PC-3 (cell line): Measurements from ENCODE around the gene TYROBP. TPM values are rescaled to one million over a fixed set of nuclear protein-coding genes. Genes with fewer than 3 reads are reported as not detected.

Experiments
- ATAC-seq: fragments of 200-7000 bp; cut with Tn5 transposase; 2 replicates; pipeline ENCODE4 v1.9.1; 2020; ENCODE audit warnings: mild to moderate bottlenecking, moderate library complexity
- BruUV-seq: library from RNA; stranded (reverse); fragments of 400-500 nt; replicated peaks from 2 replicates; lab custom pipeline; 2021; lab: Mats Ljungman, UMichigan
- CTCF ChIA-PET: fragments of 300-600 bp; sonication (Branson Sonifier 250); formaldehyde crosslinking; loops from one replicate; lab custom pipeline; 2022; ENCODE audit warnings: antibody characterized with exemption; lab: Charles Lee
- POLR2A ChIA-PET: fragments of 300-600 bp; sonication (Branson Sonifier 250); formaldehyde crosslinking; loops from one replicate; lab custom pipeline; 2022; ENCODE audit warnings: antibody characterized with exemption; ENCODE audit not compliant: unreplicated experiment; lab: Charles Lee
- DNase-seq: peaks from one replicate; pipeline ENCODE4 v3.0.0-alpha.2; 2015
- H2AFZ ChIP-seq: fragments of 300-600 bp; sonication (generic); 2 replicates; pipeline ENCODE4 v1.6.0; 2016; ENCODE audit warnings: antibody characterized with exemption, low read length
- H3F3A ChIP-seq: fragments of 300-600 bp; sonication (generic); one replicate; pipeline ENCODE4 v1.6.0; 2017; ENCODE audit warnings: antibody characterized with exemption, low read length, control low read depth, mild to moderate bottlenecking; ENCODE audit not compliant: unreplicated experiment
- H3K27ac ChIP-seq: fragments of 300-600 bp; sonication (generic); 2 replicates; pipeline ENCODE4 v1.5.1; 2016; ENCODE audit warnings: mild to moderate bottlenecking, low read length
- H3K27me3 ChIP-seq: fragments of 300-600 bp; sonication (generic); 2 replicates; pipeline ENCODE4 v1.6.1; 2016; ENCODE audit warnings: low read length, mixed read lengths
- H3K36me3 ChIP-seq: fragments of 300-600 bp; sonication (generic); 2 replicates; pipeline ENCODE4 v1.6.1; 2016; ENCODE audit warnings: low read depth, mixed run types, low read length, mixed read lengths
- H3K4me1 ChIP-seq: fragments of 300-600 bp; sonication (generic); 2 replicates; pipeline ENCODE4 v1.5.1; 2016; ENCODE audit warnings: low read length; ENCODE audit not compliant: insufficient read depth
- H3K4me2 ChIP-seq: fragments of 300-600 bp; sonication (generic); 2 replicates; pipeline ENCODE4 v1.6.0; 2016; ENCODE audit warnings: low read length
- H3K4me3 ChIP-seq: fragments of 300-600 bp; sonication (generic); 2 replicates; pipeline ENCODE4 v1.5.1; 2016; ENCODE audit warnings: mild to moderate bottlenecking, low read length, mixed read lengths
- H3K79me2 ChIP-seq: fragments of 300-600 bp; sonication (generic); 2 replicates; pipeline ENCODE4 v1.6.1; 2017; ENCODE audit warnings: low read length, mixed read lengths
- H3K9ac ChIP-seq: fragments of 300-600 bp; sonication (generic); 2 replicates; pipeline ENCODE4 v1.6.0; 2016; ENCODE audit warnings: mild to moderate bottlenecking, low read length
- H3K9me2 ChIP-seq: fragments of 300-600 bp; sonication (generic); replicated peaks from 2 replicates; pipeline ENCODE4 v1.6.1; 2016; ENCODE audit warnings: mixed run types, low read length, mixed read lengths
- H3K9me3 ChIP-seq: fragments of 300-600 bp; sonication (generic); 2 replicates; pipeline ENCODE4 v1.6.1; 2016; ENCODE audit warnings: low read length, mixed read lengths
- H4K20me1 ChIP-seq: fragments of 300-600 bp; sonication (generic); 2 replicates; pipeline ENCODE4 v1.6.1; 2016; ENCODE audit warnings: low read length, mixed read lengths
- EZH2 ChIP-seq: fragments of 300-600 bp; sonication (generic); IDR thresholded peaks from one replicate; pipeline ENCODE4 v1.6.1; 2017; ENCODE audit warnings: antibody characterized with exemption, mild to moderate bottlenecking, low read length; ENCODE audit not compliant: unreplicated experiment
- EZH2phosphoT487 ChIP-seq: fragments of 300-600 bp; sonication (generic); IDR thresholded peaks from 2 replicates; pipeline ENCODE4 v1.6.1; 2018; ENCODE audit warnings: mild to moderate bottlenecking, antibody characterized with exemption, low read length, borderline replicate concordance
- intact Hi-C: fragments of 100-400 bp; cut with micrococcal nuclease; formaldehyde crosslinking; loops from 2 replicates; pipeline ENCODE4 v1.9.0; 2023
- total RNA-seq: library from RNA; depleted of rRNA; stranded (reverse); fragments of >200 nt; gene quantifications from 2 replicates; pipeline ENCODE4 v1.2.3, GENCODE V29; 2014
- TF ChIP-seq, protein P1 (sequence below): fragments of 300-600 bp; sonication (generic); conservative IDR thresholded peaks from 2 replicates; pipeline ENCODE4 v1.5.1; 2017; ENCODE audit warnings: antibody characterized with exemption, low read depth, mild to moderate bottlenecking, low read length

Gene TYROBP
- total RNA-seq, 1 experiment from 2014 or later, result not detected

DNA sequence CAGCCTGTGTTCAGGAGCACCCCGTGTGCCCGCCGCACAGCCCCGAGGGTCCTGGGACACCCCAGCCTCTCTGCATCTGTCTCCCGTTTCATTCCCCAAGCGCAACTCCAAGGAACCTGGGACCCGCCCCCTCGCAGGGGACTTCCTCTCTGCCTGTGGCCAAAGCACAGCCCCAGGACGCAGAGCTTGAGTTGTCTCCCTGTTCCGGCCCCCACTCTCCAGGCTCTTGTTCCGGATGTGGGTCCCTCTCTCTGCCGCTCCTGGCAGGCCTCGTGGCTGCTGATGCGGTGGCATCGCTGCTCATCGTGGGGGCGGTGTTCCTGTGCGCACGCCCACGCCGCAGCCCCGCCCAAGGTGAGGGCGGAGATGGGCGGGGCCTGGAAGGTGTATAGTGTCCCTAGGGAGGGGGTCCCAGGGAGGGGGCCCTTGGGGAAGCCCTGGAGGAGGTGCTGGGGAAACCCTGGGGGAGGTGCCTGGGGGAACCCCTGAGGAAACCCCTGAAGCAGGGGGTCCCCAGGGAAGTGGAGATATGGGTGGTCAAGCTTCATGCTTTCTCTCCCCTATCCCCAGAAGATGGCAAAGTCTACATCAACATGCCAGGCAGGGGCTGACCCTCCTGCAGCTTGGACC is 4.4 kb downstream of the TYROBP start:
- no peaks in the 10 kb centered on the region for H3K27me3 ChIP-seq
- intact Hi-C loops, result no loop called here
- no peaks in the 10 kb centered on the region for H4K20me1 ChIP-seq
- peak overlapping the region; percentile 17; the same call in 1 of the 2 replicates for H3K9ac ChIP-seq
- H2AFZ ChIP-seq, result peak overlapping the region; percentile 75
- H3K4me3 ChIP-seq, result peak overlapping the region; percentile 42
- peak overlapping the region; percentile 73 for H3K4me2 ChIP-seq
- TF ChIP-seq, protein P1, sequence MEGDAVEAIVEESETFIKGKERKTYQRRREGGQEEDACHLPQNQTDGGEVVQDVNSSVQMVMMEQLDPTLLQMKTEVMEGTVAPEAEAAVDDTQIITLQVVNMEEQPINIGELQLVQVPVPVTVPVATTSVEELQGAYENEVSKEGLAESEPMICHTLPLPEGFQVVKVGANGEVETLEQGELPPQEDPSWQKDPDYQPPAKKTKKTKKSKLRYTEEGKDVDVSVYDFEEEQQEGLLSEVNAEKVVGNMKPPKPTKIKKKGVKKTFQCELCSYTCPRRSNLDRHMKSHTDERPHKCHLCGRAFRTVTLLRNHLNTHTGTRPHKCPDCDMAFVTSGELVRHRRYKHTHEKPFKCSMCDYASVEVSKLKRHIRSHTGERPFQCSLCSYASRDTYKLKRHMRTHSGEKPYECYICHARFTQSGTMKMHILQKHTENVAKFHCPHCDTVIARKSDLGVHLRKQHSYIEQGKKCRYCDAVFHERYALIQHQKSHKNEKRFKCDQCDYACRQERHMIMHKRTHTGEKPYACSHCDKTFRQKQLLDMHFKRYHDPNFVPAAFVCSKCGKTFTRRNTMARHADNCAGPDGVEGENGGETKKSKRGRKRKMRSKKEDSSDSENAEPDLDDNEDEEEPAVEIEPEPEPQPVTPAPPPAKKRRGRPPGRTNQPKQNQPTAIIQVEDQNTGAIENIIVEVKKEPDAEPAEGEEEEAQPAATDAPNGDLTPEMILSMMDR, result no peak
- CTCF ChIA-PET, result no interaction called here
- H3K9me3 ChIP-seq, result no peaks in the 10 kb centered on the region
- H3K36me3 ChIP-seq, result no peaks in the 10 kb centered on the region
- H3K4me1 ChIP-seq, result peaks cover 10% of the 10 kb centered on the region; the same call in 1 of the 2 replicates
- no peaks in the 10 kb centered on the region for H3K9me2 ChIP-seq
- POLR2A ChIA-PET, result no interaction called here
- H3K79me2 ChIP-seq, result peaks cover 11% of the 10 kb centered on the region
- ATAC-seq (peak; percentile 10; the same call in 1 of the 2 replicates), DNase-seq (peak; percentile 59)
- BruUV-seq, result no TSS peak
- no peak overlapping the region for H3K27ac ChIP-seq
- H3F3A ChIP-seq, result no peaks in the 10 kb centered on the region

DNA sequence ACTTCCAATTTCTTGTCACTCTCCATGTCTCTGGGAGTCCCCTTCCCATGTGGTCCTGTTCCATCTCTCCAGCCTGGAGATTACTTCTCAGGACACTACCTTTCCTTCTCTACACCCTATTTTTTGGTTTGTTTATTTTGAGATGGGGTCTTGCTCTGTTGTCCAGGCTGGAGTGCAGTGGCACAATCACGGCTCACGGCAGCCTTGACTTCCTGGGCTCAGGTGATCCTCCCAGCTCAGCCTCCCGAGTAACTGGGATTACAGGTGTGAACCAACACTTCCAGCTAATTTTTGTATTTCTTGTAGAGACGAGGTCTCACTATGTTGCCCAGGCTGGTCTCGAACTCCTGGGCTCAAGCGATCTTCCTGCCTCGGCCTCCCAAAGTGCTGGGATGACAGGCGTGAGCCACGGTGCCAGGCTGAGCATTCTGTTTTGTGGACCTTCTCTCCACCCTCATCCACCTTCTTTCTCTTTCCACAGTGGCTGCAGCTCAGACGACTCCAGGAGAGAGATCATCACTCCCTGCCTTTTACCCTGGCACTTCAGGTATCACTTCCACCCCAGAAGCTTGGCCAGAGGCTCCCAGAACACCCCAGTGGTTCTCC is 5.1 kb downstream of the TYROBP start:
- Histone ChIP-seq H3K4me3 (peak overlapping the region; percentile 42), H3K4me1 (peaks cover 10% of the 10 kb centered on the region; the same call in 1 of the 2 replicates), H3K36me3 (no peaks in the 10 kb centered on the region), H3F3A (no peaks in the 10 kb centered on the region), H3K9me3 (no peaks in the 10 kb centered on the region), H3K27ac (no peak overlapping the region), H3K9me2 (no peaks in the 10 kb centered on the region), H3K27me3 (no peaks in the 10 kb centered on the region), H3K4me2 (peak overlapping the region; percentile 73), H3K79me2 (peaks cover 18% of the 10 kb centered on the region), H4K20me1 (no peaks in the 10 kb centered on the region), H2AFZ (peak overlapping the region; percentile 75), H3K9ac (peak overlapping the region; percentile 17; the same call in 1 of the 2 replicates)
- CTCF ChIA-PET, result no interaction called here
- no peak for TF ChIP-seq EZH2
- POLR2A ChIA-PET, result no interaction called here
- DNase-seq (no peak), ATAC-seq (no peak)
- no TSS peak for BruUV-seq
- intact Hi-C loops, result no loop called here

DNA sequence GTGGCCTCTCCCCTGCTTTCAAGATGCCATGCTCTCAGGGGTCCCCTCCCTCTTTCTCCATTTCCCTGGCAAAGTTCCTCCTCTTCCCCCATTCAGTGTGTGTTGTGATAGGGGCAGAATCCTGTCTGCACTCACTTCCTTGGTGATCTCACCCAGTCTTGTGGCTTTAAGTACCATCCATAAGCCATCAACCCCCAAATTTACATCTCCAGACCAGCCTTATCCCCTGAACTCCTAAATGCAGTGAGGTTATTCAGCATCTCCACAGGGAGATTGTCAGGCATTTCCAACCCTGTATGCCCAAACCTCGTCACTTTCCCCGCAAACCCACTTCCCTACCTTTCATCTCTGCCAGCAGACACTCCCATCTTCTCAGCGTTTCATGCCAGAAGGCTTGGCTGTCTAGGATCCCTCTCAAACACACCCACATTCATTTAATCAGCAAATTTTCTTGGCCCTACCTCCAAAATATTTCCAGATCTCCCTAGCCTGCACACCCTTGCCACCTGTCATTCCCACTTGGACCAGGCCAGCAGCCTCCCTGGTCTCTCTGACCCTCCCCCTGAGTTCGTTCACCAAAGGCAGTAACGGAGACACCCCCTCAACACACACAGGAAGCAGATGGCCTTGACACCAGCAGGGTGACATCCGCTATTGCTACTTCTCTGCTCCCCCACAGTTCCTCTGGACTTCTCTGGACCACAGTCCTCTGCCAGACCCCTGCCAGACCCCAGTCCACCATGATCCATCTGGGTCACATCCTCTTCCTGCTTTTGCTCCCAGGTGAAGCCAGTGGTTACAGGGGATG is 6.0 kb downstream of the TYROBP start, which contains the start of gene HCST:
Gene HCST (plus strand): TSS at position 676 of the 808 bp plus-strand sequence. CDS start 65 bp downstream, at position 741.
- CTCF ChIA-PET, result interaction anchor here (0.8 kb wide), 1 partner anchor 29 kb away, joined by 3 read pairs; no protein-coding TSS in a partner anchor
- TF ChIP-seq EZH2 (no peak), EZH2phosphoT487 (no peak)
- TF ChIP-seq, protein P1, result no peak
- DNase-seq, result peak; percentile 9
- intact Hi-C loops, result no loop called here
- Histone ChIP-seq H3K27ac (no peak within 1 kb of the TSS), H4K20me1 (no peaks in the 10 kb centered on the region), H3K9me3 (no peaks in the 10 kb centered on the region), H3K27me3 (no peaks in the 10 kb centered on the region), H3K4me2 (peak within 1 kb of the TSS; percentile 91), H3K79me2 (peaks cover 19% of the 10 kb centered on the region), H2AFZ (peak within 1 kb of the TSS; percentile 75), H3K36me3 (no peaks in the 10 kb centered on the region), H3K9me2 (no peaks in the 10 kb centered on the region), H3K9ac (peak within 1 kb of the TSS; percentile 17; the same call in 1 of the 2 replicates), H3F3A (no peaks in the 10 kb centered on the region), H3K4me1 (peaks cover 10% of the 10 kb centered on the region; the same call in 1 of the 2 replicates), H3K4me3 (peak within 1 kb of the TSS; percentile 42)
- no TSS peak for BruUV-seq
- ATAC-seq, result no peak
- POLR2A ChIA-PET, result no interaction called here
